ENCODE measurements around the gene TBC1D23.
"Not testable (repeated sequence)": the region's sequence is repeated elsewhere in the genome, so short reads cannot be mapped to it uniquely, and the experiment has no call there.

Gene TBC1D23

GRCh38 chr3:100230710-100231109, 30.1 kb upstream of the TBC1D23 start:
- no peak overlapping the region for H3K4me3 ChIP-seq (ENCODE audit: low read length)
- no peaks in the 10 kb centered on the region for H3K9me3 ChIP-seq (ENCODE audit: control insufficient read depth, low read depth, low read length)
- no peaks in the 10 kb centered on the region for H3K27me3 ChIP-seq (ENCODE audit: control insufficient read depth, insufficient read depth, low read length)
- H3K4me1 ChIP-seq (ENCODE audit: control insufficient read depth, low read depth, low read length): peaks cover 10% of the 10 kb centered on the region
- no peak overlapping the region for H3K9ac ChIP-seq (ENCODE audit: low read length)
- H3K27ac ChIP-seq (ENCODE audit: low read length): no peak overlapping the region
- no peaks in the 10 kb centered on the region for H3K36me3 ChIP-seq (ENCODE audit: control insufficient read depth, low read depth, low read length)

GRCh38 chr3:100231668-100232067, 29.1 kb upstream of the TBC1D23 start:
- Histone ChIP-seq H3K9ac (ENCODE audit: low read length) (no peak overlapping the region), H3K36me3 (ENCODE audit: control insufficient read depth, low read depth, low read length) (no peaks in the 10 kb centered on the region), H3K4me3 (ENCODE audit: low read length) (no peak overlapping the region), H3K27me3 (ENCODE audit: control insufficient read depth, insufficient read depth, low read length) (no peaks in the 10 kb centered on the region), H3K4me1 (ENCODE audit: control insufficient read depth, low read depth, low read length) (peaks cover 10% of the 10 kb centered on the region), H3K27ac (ENCODE audit: low read length) (no peak overlapping the region), H3K9me3 (ENCODE audit: control insufficient read depth, low read depth, low read length) (no peaks in the 10 kb centered on the region)

- no peak overlapping the region for H3K27ac ChIP-seq (ENCODE audit: low read length)
- no peaks in the 10 kb centered on the region for H3K36me3 ChIP-seq (ENCODE audit: control insufficient read depth, low read depth, low read length)
- no peak overlapping the region for H3K4me3 ChIP-seq (ENCODE audit: low read length)
- peaks cover 4% of the 10 kb centered on the region for H3K9me3 ChIP-seq (ENCODE audit: control insufficient read depth, low read depth, low read length)
- no peaks in the 10 kb centered on the region for H3K27me3 ChIP-seq (ENCODE audit: control insufficient read depth, insufficient read depth, low read length)
- H3K9ac ChIP-seq (ENCODE audit: low read length): no peak overlapping the region
- H3K4me1 ChIP-seq (ENCODE audit: control insufficient read depth, low read depth, low read length): peaks cover 10% of the 10 kb centered on the region
Observed at GRCh38 chr3:100234364-100234763, 26.4 kb upstream of the TBC1D23 start.

- Histone ChIP-seq H3K27me3 (ENCODE audit: control insufficient read depth, insufficient read depth, low read length) (no peaks in the 10 kb centered on the region), H3K4me3 (ENCODE audit: low read length) (no peak overlapping the region), H3K9me3 (ENCODE audit: control insufficient read depth, low read depth, low read length) (peaks cover 4% of the 10 kb centered on the region), H3K36me3 (ENCODE audit: control insufficient read depth, low read depth, low read length) (no peaks in the 10 kb centered on the region), H3K9ac (ENCODE audit: low read length) (no peak overlapping the region), H3K4me1 (ENCODE audit: control insufficient read depth, low read depth, low read length) (no peaks in the 10 kb centered on the region), H3K27ac (ENCODE audit: low read length) (no peak overlapping the region)
Observed at GRCh38 chr3:100238599-100238998, 22.2 kb upstream of the TBC1D23 start.

GRCh38 chr3:100242471-100242870, 18.3 kb upstream of the TBC1D23 start:
- not testable (repeated sequence) for H3K9ac ChIP-seq (ENCODE audit: low read length); H3K9me3 ChIP-seq (ENCODE audit: control insufficient read depth, low read depth, low read length); H3K27me3 ChIP-seq (ENCODE audit: control insufficient read depth, insufficient read depth, low read length); H3K4me1 ChIP-seq (ENCODE audit: control insufficient read depth, low read depth, low read length); H3K36me3 ChIP-seq (ENCODE audit: control insufficient read depth, low read depth, low read length); H3K4me3 ChIP-seq (ENCODE audit: low read length); H3K27ac ChIP-seq (ENCODE audit: low read length)

- Histone ChIP-seq H3K4me3 (ENCODE audit: low read length) (no peak overlapping the region), H3K36me3 (ENCODE audit: control insufficient read depth, low read depth, low read length) (no peaks in the 10 kb centered on the region), H3K27ac (ENCODE audit: low read length) (no peak overlapping the region), H3K27me3 (ENCODE audit: control insufficient read depth, insufficient read depth, low read length) (no peaks in the 10 kb centered on the region), H3K4me1 (ENCODE audit: control insufficient read depth, low read depth, low read length) (peaks cover 4% of the 10 kb centered on the region), H3K9ac (ENCODE audit: low read length) (no peak overlapping the region), H3K9me3 (ENCODE audit: control insufficient read depth, low read depth, low read length) (no peaks in the 10 kb centered on the region)
Observed at GRCh38 chr3:100244264-100244663, 16.5 kb upstream of the TBC1D23 start.

GRCh38 chr3:100245136-100245535, 15.7 kb upstream of the TBC1D23 start:
- Histone ChIP-seq H3K9me3 (ENCODE audit: control insufficient read depth, low read depth, low read length) (no peaks in the 10 kb centered on the region), H3K36me3 (ENCODE audit: control insufficient read depth, low read depth, low read length) (no peaks in the 10 kb centered on the region), H3K4me3 (ENCODE audit: low read length) (no peak overlapping the region), H3K27ac (ENCODE audit: low read length) (no peak overlapping the region), H3K4me1 (ENCODE audit: control insufficient read depth, low read depth, low read length) (peaks cover 4% of the 10 kb centered on the region), H3K9ac (ENCODE audit: low read length) (no peak overlapping the region), H3K27me3 (ENCODE audit: control insufficient read depth, insufficient read depth, low read length) (no peaks in the 10 kb centered on the region)

- Histone ChIP-seq H3K27ac (ENCODE audit: low read length) (no peak overlapping the region), H3K9ac (ENCODE audit: low read length) (no peak overlapping the region), H3K27me3 (ENCODE audit: control insufficient read depth, insufficient read depth, low read length) (no peaks in the 10 kb centered on the region), H3K4me1 (ENCODE audit: control insufficient read depth, low read depth, low read length) (peaks cover 4% of the 10 kb centered on the region), H3K4me3 (ENCODE audit: low read length) (no peak overlapping the region), H3K36me3 (ENCODE audit: control insufficient read depth, low read depth, low read length) (no peaks in the 10 kb centered on the region), H3K9me3 (ENCODE audit: control insufficient read depth, low read depth, low read length) (no peaks in the 10 kb centered on the region)
Observed at GRCh38 chr3:100245927-100246326, 14.9 kb upstream of the TBC1D23 start.

- Histone ChIP-seq H3K4me3 (ENCODE audit: low read length) (no peak overlapping the region), H3K36me3 (ENCODE audit: control insufficient read depth, low read depth, low read length) (no peaks in the 10 kb centered on the region), H3K4me1 (ENCODE audit: control insufficient read depth, low read depth, low read length) (peaks cover 4% of the 10 kb centered on the region), H3K9me3 (ENCODE audit: control insufficient read depth, low read depth, low read length) (no peaks in the 10 kb centered on the region), H3K9ac (ENCODE audit: low read length) (no peak overlapping the region), H3K27me3 (ENCODE audit: control insufficient read depth, insufficient read depth, low read length) (no peaks in the 10 kb centered on the region), H3K27ac (ENCODE audit: low read length) (no peak overlapping the region)
Observed at GRCh38 chr3:100246999-100247398, 13.8 kb upstream of the TBC1D23 start.

- no peak overlapping the region for H3K27ac ChIP-seq (ENCODE audit: low read length)
- no peaks in the 10 kb centered on the region for H3K4me1 ChIP-seq (ENCODE audit: control insufficient read depth, low read depth, low read length)
- H3K9ac ChIP-seq (ENCODE audit: low read length): no peak overlapping the region
- no peaks in the 10 kb centered on the region for H3K27me3 ChIP-seq (ENCODE audit: control insufficient read depth, insufficient read depth, low read length)
- no peaks in the 10 kb centered on the region for H3K36me3 ChIP-seq (ENCODE audit: control insufficient read depth, low read depth, low read length)
- H3K4me3 ChIP-seq (ENCODE audit: low read length): no peak overlapping the region
- no peaks in the 10 kb centered on the region for H3K9me3 ChIP-seq (ENCODE audit: control insufficient read depth, low read depth, low read length)
Observed at GRCh38 chr3:100252001-100252400, 8.8 kb upstream of the TBC1D23 start.

GRCh38 chr3:100254168-100254777, 6.5 kb upstream of the TBC1D23 start:
- Histone ChIP-seq H3K4me3 (ENCODE audit: low read length) (no peak overlapping the region), H3K36me3 (ENCODE audit: control insufficient read depth, low read depth, low read length) (no peaks in the 10 kb centered on the region), H3K27me3 (ENCODE audit: control insufficient read depth, insufficient read depth, low read length) (no peaks in the 10 kb centered on the region), H3K9me3 (ENCODE audit: control insufficient read depth, low read depth, low read length) (no peaks in the 10 kb centered on the region), H3K4me1 (ENCODE audit: control insufficient read depth, low read depth, low read length) (no peaks in the 10 kb centered on the region), H3K27ac (ENCODE audit: low read length) (no peak overlapping the region), H3K9ac (ENCODE audit: low read length) (no peak overlapping the region)

- Histone ChIP-seq H3K27me3 (ENCODE audit: control insufficient read depth, insufficient read depth, low read length) (no peaks in the 10 kb centered on the region), H3K9ac (ENCODE audit: low read length) (no peak overlapping the region), H3K4me1 (ENCODE audit: control insufficient read depth, low read depth, low read length) (peaks cover 8% of the 10 kb centered on the region)
Observed at GRCh38 chr3:100256731-100257151, 4.1 kb upstream of the TBC1D23 start.

More at GRCh38 chr3:100256731-100257151, 4.1 kb upstream of the TBC1D23 start:
- H3K9me3 ChIP-seq (ENCODE audit: control insufficient read depth, low read depth, low read length): no peaks in the 10 kb centered on the region
- no peak overlapping the region for H3K27ac ChIP-seq (ENCODE audit: low read length)
- no peak overlapping the region for H3K4me3 ChIP-seq (ENCODE audit: low read length)
- H3K36me3 ChIP-seq (ENCODE audit: control insufficient read depth, low read depth, low read length): no peaks in the 10 kb centered on the region

Measured in iPS-18a (cell line).